ENCODE data around the gene CADM1.

DNA sequence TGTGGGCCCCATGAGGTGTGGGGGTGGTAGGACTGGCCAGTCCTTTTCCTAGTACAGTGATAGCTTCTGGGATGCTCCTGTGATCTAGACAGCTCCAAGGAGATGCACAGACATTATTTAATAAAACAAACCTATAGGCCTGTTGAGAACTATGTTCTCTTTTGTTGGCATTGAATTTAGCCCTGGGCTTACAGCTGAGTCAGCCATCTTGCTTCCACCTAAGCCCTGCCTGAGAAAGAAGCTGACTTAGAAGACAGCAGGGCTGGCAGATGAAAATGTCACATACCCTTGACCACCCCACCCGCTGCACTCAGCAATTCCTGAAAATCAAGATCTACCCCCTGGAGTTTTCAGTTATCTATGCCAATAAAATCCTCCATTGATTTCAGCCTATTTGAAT, 353.2 kb downstream of the CADM1 start:
- no peak for TF ChIP-seq CTCF (conservative IDR thresholded peaks at IDR 0.05 in 1 of 2, IDR thresholded peaks at IDR 0.05 in 1 of 2; ENCODE audit: extremely low read depth in 1 of 2, insufficient read depth in 1 of 2, low read depth in 1 of 2, low read length in 2 of 2)
- TF ChIP-seq EZH2 (IDR thresholded peaks at IDR 0.05; ENCODE audit: borderline replicate concordance, low read length), result no peak
